Left renal cortex interstitium (tissue), 4 donors: Measurements from ENCODE around the gene CSMD2. TPM values are rescaled to one million over a fixed set of nuclear protein-coding genes. Genes with fewer than 3 reads are reported as not detected.
A peak's percentile ranks its signal among the peaks of the same experiment; 100 is the strongest.
"Not testable (repeated sequence)": the region's sequence is repeated elsewhere in the genome, so short reads cannot be mapped to it uniquely, and the experiment has no call there.

Experiments
- DNase-seq, 4 donors: peaks; one replicate each; pipeline ENCODE4 v3.0.0-alpha.2; 2013; ENCODE audit warnings: low read depth in 4 of 4, low spot score in 2 of 4, missing footprints in 1 of 4
- polyA plus RNA-seq, 4 donors: library from polyadenylated mRNA; unstranded; fragments of 120-200 nt; gene quantifications; one replicate each; pipeline ENCODE4 v1.2.1, GENCODE V29; 2013; ENCODE audit not compliant: insufficient read length in 4 of 4

Gene CSMD2
- 1 to 10 TPM in 2 of 4 donors, under 1 TPM in 2; 0.60 to 1.4 (median 0.92) TPM for polyA plus RNA-seq

GRCh38 chr1:34164771-34165391, at the start of gene CSMD2:
CSMD2 (minus strand) TSS chr1:34165230; CDS start chr1:34165097, 133 bp downstream.
- peak in 1 of 4 donors; percentile 47 for DNase-seq

DNA sequence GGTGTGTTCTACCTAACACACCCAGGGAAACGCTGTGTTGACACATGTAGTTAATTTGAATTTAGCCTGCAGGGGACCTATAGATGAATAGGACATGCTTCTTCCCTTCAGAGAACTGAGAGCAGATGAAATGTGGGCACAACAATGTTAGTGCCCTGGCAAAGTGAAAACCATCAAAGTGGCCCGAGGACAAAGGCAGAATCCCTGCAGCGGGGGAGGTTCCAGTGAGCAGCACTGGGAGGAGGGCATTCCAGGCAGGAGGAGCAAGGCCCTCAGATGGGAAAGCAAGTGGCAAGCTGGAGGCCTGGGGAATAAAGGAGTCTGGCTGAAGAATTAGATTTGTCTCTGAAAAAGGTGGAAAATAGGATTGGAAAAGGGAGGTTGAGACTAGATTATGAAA, 48.9 kb upstream of the CSMD2 start:
- no peak for DNase-seq

GRCh38 chr1:34212673-34213072, 47.6 kb upstream of the CSMD2 start:
- no peak for DNase-seq

- no peak for DNase-seq
Observed at GRCh38 chr1:34199927-34200326, 34.9 kb upstream of the CSMD2 start.

DNA sequence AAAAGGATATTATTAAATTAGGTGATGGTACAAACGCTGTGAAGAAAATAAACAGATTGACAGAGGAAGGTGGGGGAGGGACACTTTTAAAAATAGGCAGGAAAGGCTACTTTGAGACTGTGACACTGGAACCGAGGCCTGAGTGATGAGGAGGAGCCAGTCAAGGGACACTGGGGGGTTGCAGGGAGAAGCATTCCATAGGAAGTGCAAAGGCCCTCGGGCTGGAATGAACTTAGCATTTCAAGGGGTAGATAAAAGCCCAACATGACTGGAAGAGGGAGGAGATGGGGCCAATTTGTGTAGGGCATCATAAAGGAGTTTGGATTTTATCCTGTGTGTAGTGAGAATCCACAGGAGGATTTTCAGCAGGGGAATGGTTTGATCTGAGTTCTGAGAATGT, 27.6 kb upstream of the CSMD2 start:
- no peak for DNase-seq

DNA sequence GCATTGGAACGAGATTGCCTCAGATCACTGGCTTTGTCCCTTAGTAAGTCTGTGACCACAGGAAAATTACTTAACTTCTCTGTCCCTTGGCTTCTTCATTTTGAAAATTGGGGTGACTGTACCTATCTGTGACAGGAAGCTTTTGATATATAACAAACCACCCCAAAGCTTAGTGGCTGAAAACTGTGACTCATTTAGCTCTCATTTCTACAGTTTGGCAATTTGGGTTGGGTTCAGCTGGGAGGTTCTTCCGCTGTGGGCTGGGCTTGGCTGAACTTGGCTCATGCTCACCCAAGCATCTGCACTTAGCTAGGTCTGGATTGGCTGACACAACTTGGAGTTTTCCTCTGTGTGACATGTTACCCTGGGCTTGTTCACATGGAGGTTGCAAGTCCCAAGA, 25.7 kb upstream of the CSMD2 start:
- DNase-seq: no peak

GRCh38 chr1:34188985-34189384, 24.0 kb upstream of the CSMD2 start:
- no peak for DNase-seq

GRCh38 chr1:34188418-34188817, 23.4 kb upstream of the CSMD2 start:
- DNase-seq: no peak

DNA sequence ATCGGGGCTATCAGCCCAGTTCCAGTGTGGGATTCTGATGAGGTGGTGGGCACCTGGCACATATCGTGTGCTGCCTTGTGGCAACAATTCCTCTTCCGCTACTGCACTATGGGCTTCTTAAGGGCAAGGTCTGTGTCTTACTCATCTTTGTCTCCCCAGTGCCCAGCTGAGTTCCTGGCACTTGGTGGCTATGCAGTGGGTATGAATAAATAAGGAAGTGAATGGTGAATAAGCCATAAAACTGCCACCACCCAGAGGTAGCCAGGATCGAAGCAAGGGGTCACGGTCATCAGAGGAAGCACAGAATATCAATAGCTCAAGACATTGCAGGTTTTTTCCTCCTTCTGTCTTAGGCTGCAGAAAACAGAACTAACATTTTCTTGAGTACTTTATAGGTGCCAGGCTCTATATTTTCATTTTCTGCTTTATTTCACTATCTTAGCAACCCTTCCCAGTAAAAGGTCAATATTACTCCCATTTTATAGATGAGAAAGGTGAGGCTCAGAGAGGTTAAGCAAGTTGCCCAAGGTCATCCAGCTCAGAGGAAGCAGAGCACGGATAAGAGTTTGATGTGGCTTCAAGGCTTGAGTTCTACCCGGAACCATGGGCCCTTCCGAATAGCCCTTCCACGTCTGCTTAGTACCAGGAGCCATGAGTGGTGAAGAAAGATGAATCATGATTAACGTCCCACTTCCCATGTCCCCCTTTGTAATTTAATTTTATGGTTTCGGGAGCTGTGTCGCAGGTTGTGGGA, 21.9 kb upstream of the CSMD2 start:
- no peak for DNase-seq

DNA sequence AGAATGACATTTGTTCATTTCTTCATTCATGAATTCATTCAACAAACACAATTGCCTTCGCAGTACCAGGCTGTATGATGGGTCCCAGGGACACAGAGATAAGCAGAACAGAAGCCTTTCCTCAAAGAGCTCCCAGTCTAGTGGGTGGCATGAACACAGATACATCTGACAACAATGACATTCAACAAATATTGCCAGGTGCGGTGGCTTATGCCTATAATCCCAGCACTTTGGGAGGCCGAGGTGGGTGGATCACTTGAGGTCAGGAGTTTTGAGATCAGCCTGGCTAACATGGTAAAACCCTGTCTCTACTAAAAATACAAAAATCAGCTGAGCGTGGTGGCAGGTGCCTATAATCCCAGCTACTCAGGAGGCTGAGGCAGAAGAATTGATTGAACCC, 18.4 kb upstream of the CSMD2 start:
- not testable (repeated sequence) for DNase-seq

DNA sequence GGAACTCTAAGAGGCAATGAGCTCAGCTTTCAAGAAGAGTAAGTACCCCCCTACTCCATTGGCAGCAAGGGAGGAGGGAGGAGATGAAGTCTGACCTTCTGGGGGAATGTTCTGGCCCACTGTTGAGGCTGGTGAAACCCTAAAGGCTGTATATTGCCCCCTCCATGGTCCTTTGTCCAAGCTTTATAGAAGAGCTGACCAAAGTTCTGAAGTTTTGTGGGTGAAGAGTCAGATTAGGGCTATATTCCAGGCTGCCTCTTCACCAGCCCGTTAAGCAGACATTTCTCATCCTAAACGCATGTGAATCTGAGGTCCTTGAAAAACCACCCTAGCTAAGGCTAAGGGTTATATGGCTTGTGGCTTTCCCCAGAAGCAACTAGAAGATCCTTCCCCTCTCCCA, 13.0 kb upstream of the CSMD2 start:
- DNase-seq: no peak

- no peak for DNase-seq
Observed at GRCh38 chr1:34176830-34177603, 12.0 kb upstream of the CSMD2 start, which contains the start of gene C1orf94. C1orf94 (plus strand) TSS chr1:34176907; CDS start chr1:34177790, 883 bp downstream.

DNA sequence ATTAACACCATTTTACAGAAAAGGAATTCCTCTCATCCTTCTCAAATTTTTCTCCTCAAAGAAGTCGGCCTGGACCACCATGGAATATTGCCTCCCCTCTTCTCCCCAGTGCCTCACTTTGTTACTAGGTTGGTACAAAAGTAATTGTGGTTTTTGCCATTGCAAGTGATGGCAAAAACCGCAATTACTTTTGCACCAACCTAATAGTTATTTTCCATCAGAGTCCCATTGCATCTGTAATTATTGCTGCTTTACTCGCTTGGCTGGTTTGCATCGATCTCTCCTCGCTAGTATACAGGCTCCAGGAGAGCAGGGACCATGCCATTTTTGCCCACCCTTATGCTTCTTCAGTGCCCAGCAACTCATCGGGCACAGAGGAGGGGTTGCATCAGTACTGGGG, 10.7 kb upstream of the CSMD2 start:
- no peak for DNase-seq

- DNase-seq: no peak
Observed at GRCh38 chr1:34167389-34167788, 2.4 kb upstream of the CSMD2 start.

DNA sequence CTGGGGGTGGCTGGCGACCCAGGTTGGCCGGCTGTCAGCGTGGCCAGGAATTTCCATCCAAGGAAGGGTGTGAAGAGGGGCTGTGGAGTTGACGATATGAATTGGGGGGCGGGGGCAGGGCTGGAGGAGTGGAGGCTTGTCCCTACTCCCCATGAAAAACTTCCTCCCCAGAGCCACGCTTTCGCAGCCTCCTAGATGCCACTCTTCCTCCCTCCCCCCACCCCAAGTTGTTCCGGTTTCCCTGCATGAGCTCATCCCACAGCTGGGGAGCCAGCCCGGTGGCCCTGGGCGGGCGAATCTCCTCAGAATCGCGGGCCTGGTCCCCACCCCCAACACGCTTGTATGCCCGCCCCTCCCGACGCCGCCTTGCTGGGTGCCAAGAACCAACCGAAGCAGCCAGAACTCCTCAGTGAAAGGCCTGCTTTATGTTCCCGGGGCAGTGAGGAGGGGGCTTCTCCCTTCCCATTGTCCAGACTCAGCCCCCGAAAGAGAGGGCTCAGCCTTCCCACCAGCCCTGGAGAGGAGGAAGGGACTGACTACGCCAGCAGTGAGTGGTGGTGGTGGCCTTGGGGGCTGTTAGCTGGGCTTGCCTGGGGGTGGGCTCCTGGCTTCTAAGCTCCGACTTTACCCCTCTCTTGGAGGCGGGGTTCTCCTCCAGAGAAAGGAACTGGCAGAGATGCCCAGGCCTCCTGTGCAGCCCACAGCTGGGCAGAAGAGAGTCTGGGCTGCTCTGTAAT, 1.8 kb upstream of the CSMD2 start:
- DNase-seq: no peak

GRCh38 chr1:34166191-34166624, 1.2 kb upstream of the CSMD2 start:
- DNase-seq: no peak

DNA sequence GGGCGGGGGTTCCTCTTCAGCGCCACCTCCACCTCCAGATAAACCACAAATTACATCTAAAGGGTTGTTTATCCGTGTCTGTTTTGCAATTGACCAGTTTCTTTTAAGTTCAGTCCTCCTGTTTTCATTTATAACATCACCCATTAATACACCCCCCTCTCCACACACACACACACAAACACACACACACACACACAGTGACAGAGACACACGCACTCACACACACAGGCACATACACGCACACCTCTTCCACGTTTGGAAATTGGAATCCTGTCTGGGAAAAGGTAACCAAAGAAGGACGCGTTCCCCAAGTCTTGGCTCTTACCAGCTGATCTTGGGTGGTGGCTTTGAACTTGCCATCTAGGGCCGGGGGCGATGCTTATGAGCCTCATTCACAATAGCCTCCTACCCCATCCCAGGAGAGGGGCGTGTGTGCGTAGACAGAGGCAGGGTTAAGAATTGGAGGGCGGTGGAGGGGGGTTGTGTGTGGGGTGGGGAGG, 442 bp upstream of the CSMD2 start:
- no peak for DNase-seq

- DNase-seq: no peak
Observed at GRCh38 chr1:34163792-34164731, 968 bp downstream of the CSMD2 start.
